Rectal smooth muscle tissue (tissue), 1 donor: Measurements from ENCODE around the gene ANKS1A.
"Not testable (repeated sequence)": the region's sequence is repeated elsewhere in the genome, so short reads cannot be mapped to it uniquely, and the experiment has no call there.

Experiments
- H3K27ac ChIP-seq: one replicate; pipeline ENCODE4 v1.7.0; 2013; ENCODE audit warnings: low read depth, low read length, inconsistent platforms
- H3K27me3 ChIP-seq: one replicate; pipeline ENCODE4 v1.7.0; 2013; ENCODE audit warnings: low read length; ENCODE audit not compliant: control insufficient read depth, insufficient read depth
- H3K36me3 ChIP-seq: one replicate; pipeline ENCODE4 v1.7.0; 2013; ENCODE audit warnings: low read length; ENCODE audit not compliant: control insufficient read depth, insufficient read depth
- H3K4me1 ChIP-seq: one replicate; pipeline ENCODE4 v1.7.0; 2013; ENCODE audit warnings: low read length; ENCODE audit not compliant: control insufficient read depth, insufficient read depth
- H3K4me3 ChIP-seq: one replicate; pipeline ENCODE4 v1.7.0; 2013; ENCODE audit warnings: low read length
- H3K9ac ChIP-seq: one replicate; pipeline ENCODE4 v1.7.0; 2013; ENCODE audit warnings: low read length

The ANKS1A gene

GRCh38 chr6:34929241-34929978 is 40.4 kb downstream of the ANKS1A start:
- H3K9ac ChIP-seq, result no peak overlapping the region
- H3K27ac ChIP-seq, result no peak overlapping the region
- no peaks in the 10 kb centered on the region for H3K27me3 ChIP-seq
- H3K4me1 ChIP-seq, result peaks cover under 1% of the 10 kb centered on the region
- no peaks in the 10 kb centered on the region for H3K36me3 ChIP-seq
- H3K4me3 ChIP-seq, result no peak overlapping the region

- Histone ChIP-seq H3K36me3 (no peaks in the 10 kb centered on the region), H3K4me1 (peaks cover 7% of the 10 kb centered on the region), H3K27me3 (no peaks in the 10 kb centered on the region), H3K9ac (no peak overlapping the region), H3K4me3 (no peak overlapping the region), H3K27ac (no peak overlapping the region)
Observed at GRCh38 chr6:34930221-34930620, 41.2 kb downstream of the ANKS1A start.

GRCh38 chr6:34932202-34932601 is 43.1 kb downstream of the ANKS1A start:
- not testable (repeated sequence) for H3K9ac ChIP-seq, H3K36me3 ChIP-seq, H3K27ac ChIP-seq, H3K27me3 ChIP-seq, H3K4me1 ChIP-seq, H3K4me3 ChIP-seq

- Histone ChIP-seq H3K4me1 (peaks cover 7% of the 10 kb centered on the region), H3K27me3 (no peaks in the 10 kb centered on the region), H3K36me3 (no peaks in the 10 kb centered on the region), H3K4me3 (no peak overlapping the region), H3K27ac (no peak overlapping the region), H3K9ac (no peak overlapping the region)
Observed at GRCh38 chr6:34934516-34934915, 45.5 kb downstream of the ANKS1A start.

GRCh38 chr6:34938268-34938667 is 49.2 kb downstream of the ANKS1A start:
- H3K4me1 ChIP-seq, result peaks cover 7% of the 10 kb centered on the region
- H3K9ac ChIP-seq, result no peak overlapping the region
- H3K36me3 ChIP-seq, result no peaks in the 10 kb centered on the region
- H3K27ac ChIP-seq, result no peak overlapping the region
- H3K4me3 ChIP-seq, result no peak overlapping the region
- no peaks in the 10 kb centered on the region for H3K27me3 ChIP-seq

- no peaks in the 10 kb centered on the region for H3K36me3 ChIP-seq
- no peaks in the 10 kb centered on the region for H3K27me3 ChIP-seq
- no peak overlapping the region for H3K27ac ChIP-seq
- peaks cover 2% of the 10 kb centered on the region for H3K4me1 ChIP-seq
- H3K4me3 ChIP-seq, result no peak overlapping the region
- no peak overlapping the region for H3K9ac ChIP-seq
Observed at GRCh38 chr6:34940030-34940434, 51.0 kb downstream of the ANKS1A start.

GRCh38 chr6:34941421-34941820 is 52.4 kb downstream of the ANKS1A start:
- Histone ChIP-seq H3K27me3 (no peaks in the 10 kb centered on the region), H3K27ac (no peak overlapping the region), H3K9ac (no peak overlapping the region), H3K4me1 (no peaks in the 10 kb centered on the region), H3K4me3 (no peak overlapping the region), H3K36me3 (no peaks in the 10 kb centered on the region)

GRCh38 chr6:34945317-34945716 is 56.3 kb downstream of the ANKS1A start:
- Histone ChIP-seq H3K36me3 (no peaks in the 10 kb centered on the region), H3K4me1 (no peaks in the 10 kb centered on the region), H3K4me3 (no peak overlapping the region), H3K27ac (no peak overlapping the region), H3K27me3 (no peaks in the 10 kb centered on the region), H3K9ac (no peak overlapping the region)

GRCh38 chr6:34947561-34947960 is 58.5 kb downstream of the ANKS1A start:
- H3K27me3 ChIP-seq, result no peaks in the 10 kb centered on the region
- no peak overlapping the region for H3K9ac ChIP-seq
- H3K27ac ChIP-seq, result no peak overlapping the region
- no peak overlapping the region for H3K4me3 ChIP-seq
- no peaks in the 10 kb centered on the region for H3K4me1 ChIP-seq
- H3K36me3 ChIP-seq, result no peaks in the 10 kb centered on the region

- H3K4me3 ChIP-seq, result no peak overlapping the region
- H3K9ac ChIP-seq, result no peak overlapping the region
- no peaks in the 10 kb centered on the region for H3K27me3 ChIP-seq
- no peak overlapping the region for H3K27ac ChIP-seq
- no peaks in the 10 kb centered on the region for H3K36me3 ChIP-seq
- H3K4me1 ChIP-seq, result no peaks in the 10 kb centered on the region
Observed at GRCh38 chr6:34949636-34950035, 60.6 kb downstream of the ANKS1A start.

GRCh38 chr6:34950849-34951248 is 61.8 kb downstream of the ANKS1A start:
- H3K9ac ChIP-seq, result no peak overlapping the region

GRCh38 chr6:34951731-34952130 is 62.7 kb downstream of the ANKS1A start:
- Histone ChIP-seq H3K27ac (no peak overlapping the region), H3K4me3 (no peak overlapping the region), H3K36me3 (no peaks in the 10 kb centered on the region), H3K27me3 (no peaks in the 10 kb centered on the region), H3K4me1 (peaks cover 3% of the 10 kb centered on the region), H3K9ac (no peak overlapping the region)

More at GRCh38 chr6:34950849-34951248, 61.8 kb downstream of the ANKS1A start:
- H3K4me3 ChIP-seq, result no peak overlapping the region
- no peaks in the 10 kb centered on the region for H3K36me3 ChIP-seq
- H3K4me1 ChIP-seq, result no peaks in the 10 kb centered on the region
- H3K27ac ChIP-seq, result no peak overlapping the region
- H3K27me3 ChIP-seq, result no peaks in the 10 kb centered on the region
